Glomerular visceral epithelial cell (primary cell): ENCODE data around the gene SMIM36.
"Not testable (repeated sequence)": the region's sequence is repeated elsewhere in the genome, so short reads cannot be mapped to it uniquely, and the experiment has no call there.

Experiments
- DNase-seq: peaks from one replicate; pipeline ENCODE4 v3.0.0-alpha.2; 2016; ENCODE audit errors: extremely low spot score

The SMIM36 gene

DNA sequence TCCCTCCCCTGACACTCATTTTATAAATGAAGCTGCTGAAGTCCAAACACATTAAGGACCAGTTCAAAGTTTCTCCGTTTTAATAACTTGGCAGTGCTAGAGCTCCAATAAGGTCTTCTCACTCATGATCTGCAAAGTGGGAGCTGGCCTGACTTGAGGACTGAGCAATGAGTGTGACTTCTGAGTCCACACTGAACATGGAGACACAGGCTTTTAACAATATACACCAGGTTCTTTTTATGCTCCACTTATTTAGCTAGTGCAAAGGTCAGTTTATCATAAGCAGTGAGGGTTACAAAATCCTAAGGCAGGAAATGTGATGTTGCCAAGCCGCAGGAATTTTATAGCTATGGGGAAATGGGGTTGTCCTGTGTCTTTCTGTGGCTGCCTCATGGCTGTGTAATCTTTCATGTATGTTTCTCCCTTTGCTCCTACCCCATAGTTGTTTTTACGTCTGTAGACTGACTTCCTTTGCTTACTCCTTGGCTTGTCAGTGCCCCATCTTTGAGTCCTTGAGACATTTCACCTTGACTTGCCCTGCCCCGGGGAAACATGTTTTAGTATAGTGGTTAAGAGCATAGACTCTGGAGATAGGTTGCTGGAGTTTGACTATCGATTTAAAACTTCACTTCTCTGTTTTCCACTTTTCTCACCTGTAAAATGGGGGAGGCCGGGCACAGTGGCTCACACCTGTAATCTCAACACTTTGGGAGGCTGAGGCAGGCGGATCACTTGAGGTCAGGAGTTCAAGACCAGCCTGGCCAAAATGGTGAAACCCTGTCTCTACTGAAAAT is 77.4 kb downstream of the SMIM36 start:
- DNase-seq, result peak; percentile 89

DNA sequence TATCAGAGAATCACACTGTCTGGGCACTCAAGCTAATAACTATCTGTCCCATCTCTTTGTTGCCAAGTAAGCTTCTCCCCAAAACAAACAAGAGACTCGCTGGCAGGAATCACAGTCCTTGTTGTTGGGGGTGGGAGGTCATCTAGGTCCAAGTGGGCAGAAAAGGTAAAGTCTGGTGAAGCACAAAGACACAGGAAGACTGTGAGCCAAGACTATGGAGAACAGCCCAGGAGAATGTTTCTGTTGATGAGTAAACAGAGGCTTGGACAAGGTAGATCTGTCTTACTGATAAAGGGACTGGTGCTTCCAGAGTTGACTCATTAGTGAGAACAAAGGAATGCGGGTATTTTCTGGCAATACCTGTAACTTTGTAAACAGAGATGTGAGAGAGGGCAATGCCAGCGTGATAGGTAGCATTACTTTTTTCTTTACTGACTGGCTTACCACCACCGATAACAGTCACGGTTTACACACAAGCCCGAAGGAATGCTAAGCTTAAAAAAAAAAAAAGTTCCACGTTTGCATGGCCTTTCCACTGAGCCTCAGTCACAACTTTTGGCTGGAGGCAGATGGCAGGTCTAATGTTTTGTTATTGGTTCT is 78.1 kb downstream of the SMIM36 start:
- peak; percentile 21 for DNase-seq

DNA sequence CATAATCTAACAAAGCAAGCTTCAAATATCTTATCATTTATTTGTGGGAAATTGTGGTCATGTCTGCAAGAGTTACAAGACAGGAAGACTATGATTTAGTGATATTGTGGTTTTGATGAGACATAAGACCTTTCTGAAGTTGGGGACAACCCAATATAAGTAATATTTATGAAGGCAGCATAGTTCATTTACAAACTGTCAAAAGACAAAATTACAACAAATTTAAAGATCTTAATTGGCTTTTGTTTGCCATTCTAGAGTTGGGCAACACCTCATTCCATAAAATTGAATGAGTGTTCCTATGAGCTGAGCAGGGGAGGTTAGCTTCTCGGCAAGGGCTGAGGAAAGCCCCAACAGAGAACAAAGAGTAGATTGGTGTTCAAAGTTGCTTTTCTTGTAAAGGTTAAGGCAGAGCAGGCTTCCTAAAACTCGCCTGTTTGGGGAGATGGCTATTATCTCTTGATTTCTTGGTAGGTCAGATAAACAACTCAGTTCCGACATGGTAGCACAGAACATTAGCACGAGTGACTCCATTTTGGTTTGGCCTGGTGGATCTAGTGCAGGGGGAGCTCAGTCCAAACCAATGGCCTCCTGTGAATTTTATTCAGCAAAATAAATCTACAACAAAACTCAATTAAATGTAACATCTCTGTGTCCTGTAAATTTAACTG is 78.8 kb downstream of the SMIM36 start:
- DNase-seq, result no peak

DNA sequence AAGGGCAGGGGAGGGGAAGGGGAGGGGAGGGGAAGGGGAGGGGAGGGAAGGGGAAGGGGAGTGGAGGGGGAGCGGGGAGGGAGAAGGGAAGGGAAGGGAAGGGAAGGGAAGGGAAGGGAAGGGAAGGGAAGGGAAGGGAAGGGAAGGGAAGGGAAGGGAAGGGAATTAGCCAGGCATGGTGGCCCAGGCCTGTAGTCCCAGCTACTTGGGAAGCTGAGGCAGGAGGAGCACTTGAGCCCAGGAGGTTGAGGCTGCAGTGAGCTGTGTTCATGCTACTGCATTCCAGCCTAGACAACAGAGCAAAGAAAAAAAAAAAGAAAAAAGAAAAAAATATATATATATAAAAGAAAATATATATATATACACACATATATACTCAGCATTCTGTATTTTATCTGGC is 79.3 kb downstream of the SMIM36 start:
- not testable (repeated sequence) for DNase-seq

DNA sequence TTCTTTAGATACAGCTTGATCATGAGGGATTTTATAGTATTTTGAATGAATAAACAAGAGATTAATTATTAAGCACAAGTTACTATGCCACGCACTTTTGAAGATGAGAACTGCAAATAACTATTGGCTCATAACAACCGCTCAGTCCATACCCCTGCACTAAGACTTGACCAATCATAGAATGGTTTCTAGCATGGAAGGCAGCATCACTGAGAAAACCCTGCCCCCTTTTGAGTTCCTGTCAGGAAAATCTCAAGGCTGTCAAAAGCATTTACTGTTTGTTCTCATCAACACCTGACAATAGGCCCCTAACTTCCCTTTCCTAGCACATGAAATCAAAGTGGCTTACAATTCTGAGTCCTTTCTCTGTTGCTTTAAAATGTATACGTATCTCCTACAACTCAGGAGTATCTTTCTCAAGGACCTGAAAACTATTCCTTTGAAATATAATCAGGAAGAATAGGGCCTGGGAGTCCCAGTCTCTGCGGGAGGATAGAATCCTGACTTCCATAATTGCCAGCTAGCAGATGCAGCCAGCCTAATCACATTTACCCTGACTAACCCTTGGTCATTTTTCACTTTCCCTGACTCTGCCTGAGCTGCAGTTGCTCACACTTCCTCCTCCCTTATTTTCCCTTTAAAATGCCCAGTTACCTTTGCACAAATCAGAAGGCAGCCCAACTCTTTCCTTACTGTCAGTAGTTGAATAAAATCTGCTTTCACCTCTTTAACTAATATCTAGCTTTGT is 80.5 kb downstream of the SMIM36 start:
- DNase-seq, result no peak

DNA sequence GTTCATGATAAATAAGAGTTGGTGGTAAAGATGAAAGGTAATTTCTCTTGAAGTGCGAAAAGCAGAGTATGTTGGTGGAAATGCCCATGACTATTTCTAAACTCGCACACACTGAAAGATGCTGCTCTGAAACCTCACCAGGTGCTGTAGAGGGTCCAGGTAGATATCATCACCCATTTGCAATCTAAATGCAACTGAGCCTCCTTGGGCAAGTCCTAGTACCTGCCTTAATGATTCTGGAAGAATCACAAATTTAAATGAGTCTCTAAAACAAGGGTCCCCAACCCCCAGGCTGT is 83.7 kb downstream of the SMIM36 start:
- no peak for DNase-seq

DNA sequence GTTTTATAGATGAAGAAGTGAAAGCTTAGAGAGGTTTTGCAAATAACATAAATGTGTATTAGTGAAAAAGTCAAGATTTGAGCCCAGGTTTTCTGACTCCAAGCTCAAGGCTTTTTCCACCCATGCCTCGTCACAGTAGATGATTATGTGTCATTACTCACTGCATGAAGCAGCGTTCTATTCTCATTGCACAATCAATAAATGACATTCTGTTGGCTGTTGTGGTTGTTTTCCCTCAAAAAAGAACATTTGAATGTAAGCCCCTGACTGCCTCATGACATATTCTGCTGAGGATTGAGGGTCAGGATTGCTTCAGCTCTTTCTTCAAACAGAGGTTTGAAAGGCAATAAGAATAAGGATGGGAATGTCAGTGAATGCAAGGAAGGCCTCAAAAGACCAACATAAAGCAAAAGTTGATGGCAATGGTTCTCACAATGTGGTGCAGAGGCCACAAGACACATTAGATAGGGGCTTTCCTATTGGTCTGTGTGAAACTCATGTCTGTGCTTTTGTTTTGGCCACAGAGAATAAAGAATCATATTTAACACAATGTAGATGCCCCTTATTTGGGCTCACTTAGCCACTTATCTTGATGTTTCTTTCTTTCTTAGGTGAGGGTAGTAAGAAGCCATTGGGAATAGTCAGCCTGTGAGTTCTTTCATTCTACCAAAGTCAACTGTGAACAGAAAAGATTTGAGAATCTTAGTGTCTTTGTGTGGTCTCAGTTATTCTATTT is 84.2 kb downstream of the SMIM36 start:
- peak; percentile 25 for DNase-seq

DNA sequence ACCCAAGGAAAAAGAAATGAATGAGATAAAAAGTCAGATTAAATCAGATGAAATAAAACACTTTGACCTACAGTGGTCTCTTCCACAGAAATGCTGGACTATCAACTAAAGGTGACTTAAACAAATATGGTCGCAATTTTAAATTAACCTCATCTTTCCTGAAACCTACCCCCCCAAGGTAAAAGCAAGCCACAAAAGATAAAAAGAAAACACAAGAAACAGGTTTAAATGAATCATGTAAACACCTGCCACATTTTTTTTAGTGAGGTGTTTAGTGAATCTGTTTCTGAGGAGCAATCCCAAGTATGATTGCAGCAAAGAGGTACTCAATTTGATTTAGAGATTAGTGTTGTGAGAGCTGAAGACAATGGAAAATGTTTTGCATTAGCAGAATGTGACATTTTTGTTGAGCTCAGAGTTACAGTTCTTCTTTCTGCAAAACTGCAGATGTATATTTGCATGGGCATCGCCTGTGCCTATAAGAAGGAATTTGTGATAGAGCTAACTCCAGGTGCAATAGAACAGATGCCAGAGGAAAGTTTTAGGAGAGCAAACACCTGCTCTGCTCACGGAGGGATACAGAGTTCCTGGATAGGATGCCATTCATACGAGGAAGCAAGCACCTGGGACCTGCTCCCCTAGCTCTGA is 86.2 kb downstream of the SMIM36 start:
- no peak for DNase-seq

DNA sequence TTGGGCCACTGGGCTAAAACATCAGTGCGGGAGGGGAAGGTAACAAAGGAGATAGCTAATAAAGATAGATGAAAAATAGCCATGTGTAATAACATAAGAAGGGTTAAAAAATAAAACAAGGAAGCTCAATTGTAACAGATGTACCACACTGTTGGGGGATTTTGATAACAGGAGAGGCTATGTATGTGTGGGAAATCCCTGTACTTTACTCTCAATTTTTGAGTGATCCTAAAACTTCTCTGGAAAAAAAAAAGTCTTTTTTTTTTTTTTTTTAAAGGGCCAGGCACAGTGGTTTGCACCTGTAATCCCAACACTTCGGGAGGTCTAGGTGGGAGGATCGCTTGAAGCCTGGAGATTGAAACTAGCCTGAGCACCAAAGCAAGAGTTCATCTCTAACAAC is 87.7 kb downstream of the SMIM36 start:
- DNase-seq, result no peak

DNA sequence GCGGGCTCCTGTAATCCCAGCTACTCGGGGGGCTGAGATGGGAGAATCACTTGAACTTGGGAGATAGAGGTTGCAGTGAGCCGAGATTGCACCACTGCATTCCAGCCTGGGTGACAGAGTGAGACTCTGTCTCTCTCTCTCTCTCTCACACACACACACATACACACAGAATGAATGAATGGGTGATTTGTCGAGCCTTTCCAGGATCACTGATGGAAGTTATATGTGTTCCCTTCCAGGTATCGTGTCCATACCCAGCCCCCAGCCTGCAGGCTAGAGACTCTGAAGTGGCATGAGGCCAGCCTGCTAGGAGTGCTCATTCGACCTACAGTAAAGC is 88.5 kb downstream of the SMIM36 start:
- DNase-seq, result not testable (repeated sequence)

DNA sequence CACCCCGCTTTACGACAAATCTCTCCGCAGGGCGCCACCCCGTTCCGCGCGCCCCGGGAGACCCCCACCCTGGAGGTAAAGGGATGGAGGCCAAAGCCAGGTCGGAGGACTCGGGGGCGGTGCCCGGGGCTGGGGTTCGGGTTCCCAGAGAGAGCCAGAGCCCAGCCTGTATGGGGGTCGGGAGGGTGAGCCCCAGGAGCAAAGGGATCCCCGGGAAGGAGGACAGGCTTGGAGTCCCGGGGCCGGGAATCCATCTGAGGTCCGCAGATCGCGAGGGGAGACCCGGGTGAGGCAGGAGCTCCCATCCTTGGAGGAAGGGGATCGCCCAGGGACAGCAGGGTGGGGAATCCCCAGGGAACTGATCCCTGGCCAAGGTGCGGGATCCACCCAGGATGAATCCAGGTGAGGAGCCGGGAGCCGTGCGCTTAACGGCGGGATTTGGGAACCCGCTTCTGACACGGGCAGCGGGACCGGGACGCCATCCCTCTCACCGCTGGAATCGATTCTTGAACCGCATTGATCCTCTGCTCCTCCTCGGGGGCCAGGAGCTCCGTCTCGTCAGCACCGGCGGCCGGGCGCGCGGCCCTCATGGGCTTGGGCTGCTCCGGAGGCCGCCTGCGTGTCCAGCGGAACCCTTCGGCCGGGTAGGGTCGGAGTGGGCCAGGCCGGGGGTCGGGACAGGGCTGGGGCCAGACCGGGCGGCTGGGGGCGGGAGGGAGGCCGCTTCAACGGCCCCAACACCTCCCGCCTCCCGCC is 89.9 kb downstream of the SMIM36 start, which contains the start of gene MMD:
Gene MMD, minus strand, starts transcription at position 657 of the 756 bp plus-strand sequence. Its CDS starts 140 bp downstream, at position 517.
- DNase-seq, result no peak

DNA sequence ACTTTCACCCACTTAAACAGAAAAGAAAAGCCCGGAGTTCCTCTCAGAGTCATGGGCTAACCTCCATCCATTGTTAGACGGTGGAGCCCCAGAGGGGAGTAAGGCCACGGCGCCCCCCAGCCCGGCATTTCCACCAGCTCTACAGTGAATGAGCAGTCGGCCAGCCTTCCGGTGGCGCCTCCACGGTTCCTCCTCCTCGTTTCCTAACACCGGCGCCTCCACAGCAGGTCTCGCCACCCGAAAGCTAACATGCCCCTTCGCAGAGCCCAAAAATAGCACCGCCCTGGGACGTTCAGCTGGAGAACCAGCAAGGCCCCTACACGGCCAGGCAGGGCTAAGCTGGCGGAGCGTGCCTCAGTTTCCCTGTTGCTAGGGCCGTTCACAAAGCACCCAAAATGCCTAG is 90.5 kb downstream of the SMIM36 start:
- no peak for DNase-seq

DNA sequence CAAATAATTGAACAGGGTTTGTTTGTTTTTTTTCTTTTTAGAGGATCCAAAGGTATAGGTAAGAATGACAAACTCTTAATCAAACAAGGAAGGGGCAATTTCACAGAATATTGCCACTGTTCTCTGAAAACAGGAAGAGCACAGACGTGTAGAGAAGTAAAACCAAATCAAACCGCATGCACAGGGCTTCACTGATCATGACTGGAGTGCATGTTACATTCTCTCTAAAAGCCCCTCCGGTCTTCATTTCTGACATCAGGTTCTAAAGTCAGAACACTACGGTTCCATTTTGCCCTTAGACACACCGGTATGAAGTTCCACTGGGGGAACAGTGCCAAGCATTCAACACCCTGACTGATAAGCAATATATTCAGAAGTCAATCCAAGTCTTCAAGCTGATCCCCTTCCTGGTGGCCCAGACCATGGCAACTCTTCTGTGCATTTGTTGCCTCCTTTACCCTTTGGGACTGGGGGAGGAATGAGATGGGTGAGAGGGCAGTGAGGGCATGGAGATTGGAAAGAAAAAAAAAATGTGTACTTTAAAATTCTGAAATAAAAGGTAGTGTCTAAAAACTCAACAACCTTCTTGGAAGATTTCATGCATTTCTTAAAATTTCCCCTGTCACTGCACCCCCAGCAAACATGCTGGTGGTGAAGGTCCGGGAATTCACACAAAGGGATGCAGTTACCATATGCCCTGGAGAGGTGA is 91.0 kb downstream of the SMIM36 start:
- DNase-seq, result no peak

DNA sequence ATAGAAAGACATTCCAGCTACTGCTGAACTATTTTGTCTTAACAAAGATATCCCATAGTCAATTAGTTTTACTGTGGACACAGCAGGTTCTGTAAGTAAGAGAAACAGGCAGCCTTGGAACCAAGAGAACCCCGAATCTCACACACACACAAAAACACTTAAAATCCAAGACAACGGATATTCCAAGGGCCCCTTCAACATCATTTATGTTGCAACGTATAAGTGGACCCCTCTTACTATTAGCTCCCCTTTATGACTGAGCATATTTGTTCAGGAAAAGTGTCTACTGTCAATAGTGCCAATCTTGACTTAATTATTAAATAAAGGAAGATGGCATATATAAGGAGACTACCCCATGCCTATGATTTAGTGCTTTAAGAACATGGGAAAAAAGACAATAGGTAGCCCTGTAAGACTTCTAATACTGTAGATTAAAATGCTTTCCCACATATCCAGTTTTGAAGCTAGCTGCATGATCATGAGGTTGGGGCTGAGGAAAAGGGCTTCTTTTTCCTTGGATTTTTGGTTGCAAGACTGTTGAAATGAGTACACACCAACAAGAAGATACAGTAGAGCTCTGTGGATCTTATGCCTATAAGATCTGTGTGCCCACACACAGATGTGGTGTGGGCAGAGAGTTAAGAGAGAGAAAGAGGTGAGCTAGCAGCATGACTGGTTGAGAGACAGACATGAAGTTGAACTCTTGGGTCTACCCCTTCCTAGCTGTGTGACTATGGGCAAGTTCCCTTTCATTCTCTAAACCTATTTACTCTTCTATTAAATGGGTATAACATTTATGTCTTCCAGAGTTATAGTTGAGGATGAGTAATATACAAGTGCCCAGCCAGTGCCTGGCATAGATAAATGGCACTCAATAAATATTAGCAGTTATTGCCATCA is 92.6 kb downstream of the SMIM36 start:
- no peak for DNase-seq

DNA sequence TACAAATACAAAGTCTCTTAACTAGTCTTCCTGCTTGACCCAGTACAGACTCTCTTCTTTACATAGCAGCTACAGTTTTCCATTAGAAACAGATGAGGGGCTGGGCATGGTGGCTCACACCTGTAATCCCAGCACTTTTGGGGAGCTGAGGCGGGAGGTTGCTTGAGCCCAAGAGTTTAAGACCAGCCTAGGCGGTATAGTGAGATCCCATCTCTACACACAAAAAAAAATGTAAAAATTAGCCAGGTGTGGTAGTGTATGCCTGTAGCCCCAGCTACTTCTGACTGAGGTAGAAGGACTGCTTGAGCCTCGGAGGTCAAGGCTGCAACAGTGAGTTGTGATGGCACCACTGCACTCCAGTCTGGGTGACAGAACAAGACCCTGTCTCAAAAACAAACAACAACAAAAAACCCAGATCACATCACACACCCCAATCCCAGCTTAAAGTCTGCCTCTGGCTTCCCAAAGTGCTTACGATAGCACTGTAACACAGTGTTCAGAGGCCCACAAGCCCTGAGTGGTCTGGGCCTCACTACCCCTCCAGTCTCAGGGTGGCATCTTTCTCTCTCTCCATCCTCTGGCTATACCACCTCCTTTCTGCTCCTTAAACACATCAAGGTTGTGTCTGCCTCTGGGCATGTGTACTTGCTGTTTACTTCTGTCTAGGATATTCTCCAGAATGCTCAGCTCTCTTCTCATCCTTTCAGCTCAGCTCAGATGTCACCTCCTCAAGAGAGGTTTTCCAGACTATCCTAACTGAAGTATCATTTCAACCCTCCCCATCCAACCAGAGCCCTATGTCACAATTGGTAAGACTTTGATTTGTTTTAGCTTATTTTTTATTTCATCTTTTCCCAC is 93.6 kb downstream of the SMIM36 start:
- no peak for DNase-seq

DNA sequence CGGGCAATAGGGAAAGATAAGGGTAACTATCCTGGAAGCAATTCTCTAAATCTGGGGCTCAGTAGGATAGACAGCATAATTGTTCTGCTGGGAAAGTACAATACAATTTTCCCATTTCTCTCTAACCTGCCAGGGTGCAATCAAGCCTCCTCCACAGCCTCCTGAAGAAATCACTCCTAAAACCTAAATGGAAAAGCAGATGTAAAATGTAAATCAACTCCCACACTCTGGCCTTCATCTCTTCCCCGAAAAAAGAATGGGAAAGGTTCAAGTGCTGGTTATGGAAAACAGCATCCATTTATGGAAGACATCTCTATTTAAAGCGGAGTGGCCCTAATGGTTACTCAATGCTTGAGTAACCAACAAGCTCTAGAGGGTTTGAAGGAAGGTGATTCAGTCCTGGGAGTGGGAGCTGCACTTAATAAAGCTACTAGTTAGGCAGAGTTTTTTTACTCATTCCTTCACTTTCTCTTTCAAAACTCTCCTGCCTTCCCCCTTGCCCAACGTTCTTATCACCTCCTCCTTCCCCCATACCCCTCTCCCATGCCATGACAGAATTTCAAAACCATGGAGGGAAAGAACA is 94.7 kb downstream of the SMIM36 start:
- peak; percentile 22 for DNase-seq

DNA sequence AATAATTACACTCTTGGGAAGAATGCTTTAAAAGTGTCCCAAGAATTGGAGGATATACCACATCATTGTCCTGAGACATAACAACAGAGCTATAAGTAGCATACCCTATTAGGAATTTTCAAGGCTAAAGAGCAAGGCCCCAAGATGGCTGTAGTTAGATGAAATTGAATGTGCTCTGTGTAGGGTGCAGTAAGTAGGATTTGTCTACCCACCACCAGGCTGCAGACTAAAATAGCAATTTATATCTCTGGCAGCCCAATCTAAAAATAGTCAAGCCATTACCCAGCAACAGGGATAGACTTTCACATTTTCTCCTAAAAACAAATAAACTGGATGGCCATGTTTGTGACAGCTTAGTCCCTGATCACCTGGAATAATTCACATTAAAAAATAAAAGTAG is 95.3 kb downstream of the SMIM36 start:
- DNase-seq, result no peak

DNA sequence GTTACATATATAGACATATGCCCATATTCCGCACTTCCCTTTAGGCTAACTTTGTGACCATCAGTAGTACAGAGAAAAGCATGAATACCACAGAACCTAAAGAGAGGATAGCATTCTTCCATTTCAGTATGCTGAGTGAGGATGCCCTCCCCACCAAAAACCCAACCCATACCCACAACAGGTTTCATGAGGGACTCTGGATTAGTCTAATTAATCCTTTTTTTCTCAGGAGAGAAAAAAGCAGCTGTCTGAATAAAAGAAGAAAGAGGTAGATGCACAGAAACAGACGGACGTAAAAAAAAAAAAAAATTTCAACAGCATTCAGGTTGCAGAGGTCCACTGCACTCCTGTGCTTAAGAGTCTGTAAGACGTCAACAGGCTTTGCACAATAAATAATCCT is 96.3 kb downstream of the SMIM36 start:
- no peak for DNase-seq
